Activated CD4-positive, alpha-beta T cell treated with anti-CD3 and anti-CD28 coated beads for 36 hours (primary cell): ENCODE results near the gene ARHGEF18. TPM values are rescaled to one million over a fixed set of nuclear protein-coding genes. Genes with fewer than 3 reads are reported as not detected.
"Not testable (repeated sequence)": the region's sequence is repeated elsewhere in the genome, so short reads cannot be mapped to it uniquely, and the experiment has no call there.

Experiments used
- ATAC-seq: fragments of 200-7000 bp; cut with Tn5 transposase; one replicate; pipeline ENCODE4 v1.10.0; 2021; ENCODE audit warnings: mild to moderate bottlenecking, moderate library complexity
- CTCF ChIA-PET: fragments of 350-600 bp; sonication (Branson Sonifier 250); formaldehyde crosslinking; loops from one replicate; lab custom pipeline; 2021; ENCODE audit warnings: antibody characterized with exemption; lab: Charles Lee
- POLR2A ChIA-PET: fragments of 350-600 bp; sonication (Branson Sonifier 250); formaldehyde crosslinking; loops from one replicate; lab custom pipeline; 2021; ENCODE audit warnings: antibody characterized with exemption, inconsistent platforms; lab: Charles Lee
- DNase-seq: peaks from one replicate; pipeline ENCODE4 v3.0.0-alpha.2; 2020
- H3K27ac Mint-ChIP-seq: one replicate; pipeline ENCODE4 v1.8.0; 2021; ENCODE audit warnings: mixed read lengths
- H3K27me3 Mint-ChIP-seq: one replicate; pipeline ENCODE4 v1.8.0; 2021; ENCODE audit warnings: mixed read lengths
- H3K36me3 Mint-ChIP-seq: one replicate; pipeline ENCODE4 v1.8.0; 2021; ENCODE audit warnings: low read depth, mixed read lengths
- H3K4me1 Mint-ChIP-seq: one replicate; pipeline ENCODE4 v1.8.0; 2021; ENCODE audit warnings: mixed read lengths
- H3K4me3 Mint-ChIP-seq: one replicate; pipeline ENCODE4 v1.8.0; 2021; ENCODE audit warnings: mild to moderate bottlenecking, moderate library complexity, mixed read lengths
- H3K9me3 Mint-ChIP-seq: one replicate; pipeline ENCODE4 v1.8.0; 2021; ENCODE audit warnings: low read depth, mixed read lengths
- intact Hi-C, 2 experiments: fragments of 100-400 bp; cut with DNase I in 1 of 2; cut with micrococcal nuclease in 1 of 2; formaldehyde crosslinking; loops; one replicate each; pipeline versions ENCODE4 v1.14.2 to v1.15.1; 2022 to 2024; cut with DNase I, micrococcal nuclease
- total RNA-seq, 2 experiments: library from RNA; stranded (reverse); gene quantifications; one replicate each; pipeline ENCODE4 v1.2.3, GENCODE V29; 2021

The ARHGEF18 gene
- total RNA-seq, 2 experiments from 2014 or later, result 36.6 to 39.3 TPM

- Mint-ChIP-seq H3K36me3 (peaks cover 28% of the 10 kb centered on the region), H3K4me1 (peaks cover 28% of the 10 kb centered on the region), H3K4me3 (no peak overlapping the region), H3K27me3 (no peaks in the 10 kb centered on the region), H3K27ac (peak overlapping the region; percentile 42), H3K9me3 (no peaks in the 10 kb centered on the region)
- POLR2A ChIA-PET, result no interaction called here
- ATAC-seq (peak; percentile 89), DNase-seq (peak; percentile 45)
- intact Hi-C loops, result no loop called here
- CTCF ChIA-PET, result interaction anchor here (0.6 to 3.0 kb wide), 25 partner anchors 8 to 1675 kb away, joined by 3 to 18 read pairs (median 4); partner anchors contain the start of gene PNPLA6
Measured at GRCh38 chr19:7366701-7367420, 18.1 kb downstream of the ARHGEF18 start.

- ChIA-PET POLR2A (no interaction called here), CTCF (no interaction called here)
- no peaks in the 10 kb centered on the region for H3K27me3 Mint-ChIP-seq
- H3K4me1 Mint-ChIP-seq, result peaks cover 16% of the 10 kb centered on the region
- H3K27ac Mint-ChIP-seq, result peak overlapping the region; percentile 11
- intact Hi-C loops, result no loop called here
- H3K4me3 Mint-ChIP-seq, result no peak overlapping the region
- DNase-seq, result no peak
- no peak for ATAC-seq
- peaks cover 25% of the 10 kb centered on the region for H3K36me3 Mint-ChIP-seq
- no peaks in the 10 kb centered on the region for H3K9me3 Mint-ChIP-seq
Measured at GRCh38 chr19:7368456-7368855, 19.7 kb downstream of the ARHGEF18 start.

GRCh38 chr19:7368866-7369265, 20.1 kb downstream of the ARHGEF18 start:
- POLR2A ChIA-PET, result not testable (repeated sequence)
- CTCF ChIA-PET, result interaction anchor here (1.3 kb wide), 1 partner anchor 12 kb away, joined by 4 read pairs; no protein-coding TSS in a partner anchor

GRCh38 chr19:7370546-7370945, 21.8 kb downstream of the ARHGEF18 start:
- no peak for ATAC-seq
- Mint-ChIP-seq H3K36me3 (peaks cover 25% of the 10 kb centered on the region), H3K9me3 (no peaks in the 10 kb centered on the region), H3K4me3 (no peak overlapping the region), H3K27ac (no peak overlapping the region), H3K27me3 (no peaks in the 10 kb centered on the region), H3K4me1 (peaks cover 10% of the 10 kb centered on the region)
- POLR2A ChIA-PET, result no interaction called here
- CTCF ChIA-PET, result interaction anchor here (0.7 to 1.3 kb wide), 2 partner anchors 11 to 218 kb away, joined by 3 to 4 read pairs; no protein-coding TSS in a partner anchor
- no peak for DNase-seq
- intact Hi-C loops, result no loop called here

More at GRCh38 chr19:7368866-7369265, 20.1 kb downstream of the ARHGEF18 start:
- DNase-seq, H3K4me3 Mint-ChIP-seq, H3K27me3 Mint-ChIP-seq, H3K9me3 Mint-ChIP-seq, ATAC-seq, intact Hi-C loops: not testable (repeated sequence)
- peaks cover 12% of the 10 kb centered on the region for H3K4me1 Mint-ChIP-seq
- peak overlapping the region; percentile 11 for H3K27ac Mint-ChIP-seq
- peaks cover 24% of the 10 kb centered on the region for H3K36me3 Mint-ChIP-seq

GRCh38 chr19:7371001-7371400, 22.3 kb downstream of the ARHGEF18 start:
- CTCF ChIA-PET, result interaction anchor here (0.7 to 1.2 kb wide), 2 partner anchors 11 to 219 kb away, joined by 3 read pairs; no protein-coding TSS in a partner anchor
- H3K4me3 Mint-ChIP-seq, result no peak overlapping the region
- no peak for DNase-seq
- ATAC-seq, result no peak
- no peaks in the 10 kb centered on the region for H3K27me3 Mint-ChIP-seq
- intact Hi-C loops, result no loop called here
- POLR2A ChIA-PET, result no interaction called here
- peaks cover 10% of the 10 kb centered on the region for H3K4me1 Mint-ChIP-seq
- no peaks in the 10 kb centered on the region for H3K9me3 Mint-ChIP-seq
- H3K36me3 Mint-ChIP-seq, result peaks cover 23% of the 10 kb centered on the region
- no peak overlapping the region for H3K27ac Mint-ChIP-seq

GRCh38 chr19:7372810-7373209, 24.1 kb downstream of the ARHGEF18 start:
- DNase-seq (no peak), ATAC-seq (no peak)
- ChIA-PET CTCF (interaction anchor here (1.1 kb wide), 1 partner anchor 18 kb away, joined by 4 read pairs; no protein-coding TSS in a partner anchor), POLR2A (interaction anchor here (0.7 kb wide), 1 partner anchor 49 kb away, joined by 5 read pairs; no protein-coding TSS in a partner anchor)
- no peak overlapping the region for H3K4me3 Mint-ChIP-seq
- H3K27ac Mint-ChIP-seq, result no peak overlapping the region
- peaks cover 3% of the 10 kb centered on the region for H3K4me1 Mint-ChIP-seq
- no peaks in the 10 kb centered on the region for H3K9me3 Mint-ChIP-seq
- no peaks in the 10 kb centered on the region for H3K27me3 Mint-ChIP-seq
- intact Hi-C loops, result no loop called here
- peaks cover 17% of the 10 kb centered on the region for H3K36me3 Mint-ChIP-seq

- POLR2A ChIA-PET, result interaction anchor here (0.7 kb wide), 1 partner anchor 652 kb away, joined by 4 read pairs; no protein-coding TSS in a partner anchor
- H3K4me1 Mint-ChIP-seq, result peaks cover under 1% of the 10 kb centered on the region
- ATAC-seq, result peak; percentile 73
Measured at GRCh38 chr19:7373862-7374261, 25.1 kb downstream of the ARHGEF18 start.

GRCh38 chr19:7376151-7376852, 27.6 kb downstream of the ARHGEF18 start:
- Mint-ChIP-seq H3K4me1 (no peaks in the 10 kb centered on the region), H3K27me3 (no peaks in the 10 kb centered on the region), H3K4me3 (no peak overlapping the region), H3K36me3 (peaks cover 17% of the 10 kb centered on the region), H3K9me3 (no peaks in the 10 kb centered on the region), H3K27ac (no peak overlapping the region)
- intact Hi-C loops, result no loop called here
- DNase-seq, result no peak
- ChIA-PET POLR2A (no interaction called here), CTCF (interaction anchor here (1.0 kb wide), 1 partner anchor 274 kb away, joined by 3 read pairs; no protein-coding TSS in a partner anchor)
- ATAC-seq, result no peak

More at GRCh38 chr19:7373862-7374261, 25.1 kb downstream of the ARHGEF18 start:
- DNase-seq, result peak; percentile 54
- Mint-ChIP-seq H3K27me3 (no peaks in the 10 kb centered on the region), H3K27ac (no peak overlapping the region), H3K4me3 (no peak overlapping the region), H3K36me3 (peaks cover 17% of the 10 kb centered on the region), H3K9me3 (no peaks in the 10 kb centered on the region)
- CTCF ChIA-PET, result interaction anchor here (0.8 to 1.2 kb wide), 2 partner anchors 20 to 272 kb away, joined by 3 to 4 read pairs; no protein-coding TSS in a partner anchor
- intact Hi-C loops, result no loop called here

GRCh38 chr19:7377196-7377595, 28.5 kb downstream of the ARHGEF18 start:
- no peak overlapping the region for H3K27ac Mint-ChIP-seq

GRCh38 chr19:7381073-7381390, 32.3 kb downstream of the ARHGEF18 start:
- no peak for DNase-seq
- Mint-ChIP-seq H3K36me3 (peaks cover 12% of the 10 kb centered on the region), H3K27me3 (no peaks in the 10 kb centered on the region), H3K27ac (no peak overlapping the region), H3K4me3 (no peak overlapping the region), H3K9me3 (no peaks in the 10 kb centered on the region), H3K4me1 (peaks cover 2% of the 10 kb centered on the region)
- intact Hi-C loops, result no loop called here
- CTCF ChIA-PET, result interaction anchor here (0.6 to 3.7 kb wide), 8 partner anchors 11 to 1659 kb away, joined by 3 to 18 read pairs (median 4); no protein-coding TSS in a partner anchor
- no peak for ATAC-seq
- POLR2A ChIA-PET, result no interaction called here

More at GRCh38 chr19:7377196-7377595, 28.5 kb downstream of the ARHGEF18 start:
- Mint-ChIP-seq H3K4me1 (no peaks in the 10 kb centered on the region), H3K4me3 (no peak overlapping the region), H3K27me3 (no peaks in the 10 kb centered on the region), H3K9me3 (no peaks in the 10 kb centered on the region), H3K36me3 (peaks cover 16% of the 10 kb centered on the region)
- CTCF ChIA-PET, result no interaction called here
- ATAC-seq (no peak), DNase-seq (no peak)
- POLR2A ChIA-PET, result no interaction called here
- intact Hi-C loops, result no loop called here

GRCh38 chr19:7382694-7383093, 34.0 kb downstream of the ARHGEF18 start:
- DNase-seq, result no peak
- Mint-ChIP-seq H3K27me3 (no peaks in the 10 kb centered on the region), H3K36me3 (peaks cover 16% of the 10 kb centered on the region), H3K9me3 (no peaks in the 10 kb centered on the region), H3K27ac (no peak overlapping the region), H3K4me3 (no peak overlapping the region), H3K4me1 (peaks cover 18% of the 10 kb centered on the region)
- no peak for ATAC-seq
- intact Hi-C loops, result no loop called here
- CTCF ChIA-PET, result no interaction called here
- POLR2A ChIA-PET, result no interaction called here
